ENCODE measurements around the gene EIPR1. TPM values are rescaled to one million over a fixed set of nuclear protein-coding genes. Genes with fewer than 3 reads are reported as not detected.

Gene EIPR1
- total and polyA plus RNA-seq, 2 of the 4 experiments (the other 2 are of a cell fraction): 46.5 to 67.4 TPM

- no peak overlapping the region for H3K23ac ChIP-seq (ENCODE audit: low read depth, low read length)
- H4K20me1 ChIP-seq (ENCODE audit: insufficient read depth, low read length): peaks cover 7% of the 10 kb centered on the region; the same call in 1 of the 2 replicates
- in situ Hi-C loops (cut with MboI; ENCODE audit: low sequenced_read_pairs): no loop called here
- no peak overlapping the region for H4K8ac ChIP-seq (ENCODE audit: low read depth in 2 of 2, low read length in 2 of 2)
- dilution Hi-C loops (cut with HindIII; ENCODE audit: low sequenced_read_pairs, unreplicated experiment): no loop called here
- no peaks in the 10 kb centered on the region for H3K27me3 ChIP-seq (ENCODE audit: control insufficient read depth, insufficient read depth, low read length)
- DNase-seq: no peak
- no TSS peak for BruUV-seq (replicated peaks)
- H3K36me3 ChIP-seq (ENCODE audit: control insufficient read depth, insufficient read depth, low read length): peaks cover 8% of the 10 kb centered on the region; the same call in 1 of the 2 replicates
- no peaks in the 10 kb centered on the region for H3K4me1 ChIP-seq (ENCODE audit: control insufficient read depth, insufficient read depth, low read length)
- peaks cover 2% of the 10 kb centered on the region; the same call in 1 of the 2 replicates for H3K9me1 ChIP-seq (ENCODE audit: insufficient read depth, low read length)
- TF ChIP-seq MAZ (IDR thresholded peaks at IDR 0.05; ENCODE audit: borderline replicate concordance, low read depth, low read length) (no peak), MAFK (IDR thresholded peaks at IDR 0.05; ENCODE audit: low read depth, low read length) (no peak), MXI1 (IDR thresholded peaks at IDR 0.05; ENCODE audit: borderline replicate concordance, low read depth, low read length) (no peak)
- intact Hi-C loops (cut with micrococcal nuclease): no loop called here
- H3K56ac ChIP-seq (ENCODE audit: extremely low read depth, insufficient read depth, low read length): no peak overlapping the region
- H3K9me3 ChIP-seq (ENCODE audit: control insufficient read depth, insufficient read depth, low read length): no peaks in the 10 kb centered on the region
- H3K18ac ChIP-seq (ENCODE audit: low read depth, low read length): no peak overlapping the region
- no peak overlapping the region for H3K27ac ChIP-seq (ENCODE audit: insufficient read depth, low read length)
- no peak overlapping the region for H3K4me3 ChIP-seq (ENCODE audit: insufficient read depth, low read depth, low read length)
- no peak overlapping the region for H2BK120ac ChIP-seq (ENCODE audit: low read depth, low read length)
- H2BK5ac ChIP-seq (ENCODE audit: low read depth, low read length, poor library complexity, severe bottlenecking): no peak overlapping the region
- peaks cover 14 to 25% of the 10 kb centered on the region in 2 experiments; a peak in 2 of 4 replicates for H3K79me1 ChIP-seq (ENCODE audit: low read depth in 1 of 2, low read length in 2 of 2)
- H2AFZ ChIP-seq (replicated peaks; ENCODE audit: low read length, poor library complexity): no peak overlapping the region
- POLR2A ChIA-PET (ENCODE audit: unreplicated experiment): no interaction called here
- H3K4ac ChIP-seq (ENCODE audit: low read depth, low read length): no peak overlapping the region
- no peak overlapping the region for H4K91ac ChIP-seq (ENCODE audit: insufficient read depth, low read depth, low read length)
- H3K14ac ChIP-seq (replicated peaks; ENCODE audit: low read depth, low read length): no peak overlapping the region
- WGBS, 2 experiments (ENCODE audit: extremely low coverage in 2 of 2, insufficient read length in 1 of 2): 97% methylated on average over 6 of the region's 17 CpGs; no CpG with 5 or more reads in 1 of the 2 experiments
- CTCF ChIA-PET: no interaction called here
- H2AK9ac ChIP-seq (replicated peaks; ENCODE audit: low read depth, low read length, poor library complexity): no peak overlapping the region
- no peak overlapping the region for H4K5ac ChIP-seq (ENCODE audit: low read depth, low read length)
- no peak overlapping the region for H3K9ac ChIP-seq (ENCODE audit: low read depth, low read length)
- H2BK15ac ChIP-seq (ENCODE audit: low read depth, low read length): no peak overlapping the region
- ATAC-seq (ENCODE audit: low read depth): no peak
- H3K4me2 ChIP-seq (ENCODE audit: low read depth, low read length): no peak overlapping the region
- no peak overlapping the region for H2BK20ac ChIP-seq (ENCODE audit: low read depth, low read length)
- H2AK5ac ChIP-seq (ENCODE audit: low read depth, low read length): no peak overlapping the region
These were observed 55.8 kb downstream of the EIPR1 start for GRCh38 chr2:3321825-3322224.

Data from IMR-90 (cell line).